Endothelial cell of umbilical vein (primary cell): Measurements from ENCODE around the gene MACF1. TPM values are rescaled to one million over a fixed set of nuclear protein-coding genes. Genes with fewer than 3 reads are reported as not detected.

Experiments used
- BruUV-seq: library from RNA; stranded (reverse); fragments of 400-500 nt; replicated peaks from 2 replicates; lab custom pipeline; 2021; lab: Mats Ljungman, UMichigan
- CTCF ChIA-PET: fragments of 300-600, 350-600 bp; sonication (Branson Sonifier 250); formaldehyde crosslinking; loops from one replicate; lab custom pipeline; 2021; ENCODE audit warnings: antibody characterized with exemption, inconsistent platforms; lab: Charles Lee
- POLR2A ChIA-PET: fragments of 300-600, 350-600 bp; sonication (Branson Sonifier 250); formaldehyde crosslinking; loops from one replicate; lab custom pipeline; 2021; ENCODE audit warnings: antibody characterized with exemption, inconsistent platforms; lab: Charles Lee
- DNase-seq: peaks from one replicate; pipeline ENCODE4 v3.0.0-alpha.2; 2011; ENCODE audit warnings: low read depth, low spot score
- FAIRE-seq: peaks from 2 replicates; lab custom pipeline; 2011; peaks lifted over from hg19 to GRCh38; lab: Jason Lieb, UNC
- H2AFZ ChIP-seq: 2 replicates; pipeline ENCODE4 v1.6.0; 2012; ENCODE audit warnings: low read depth, low read length, control low read depth, inconsistent platforms
- H3K27ac ChIP-seq: 2 replicates; pipeline ENCODE4 v1.5.1; 2011; ENCODE audit warnings: low read depth, mild to moderate bottlenecking, control low read depth, low read length, moderate library complexity; ENCODE audit not compliant: insufficient read depth
- H3K27me3 ChIP-seq, 2 experiments: 2 replicates each; pipeline versions ENCODE4 v1.6.0 to v1.6.1; 2011; ENCODE audit warnings: low read length in 2 of 2, mixed read lengths in 1 of 2; ENCODE audit not compliant: control insufficient read depth in 2 of 2, insufficient read depth in 2 of 2
- H3K36me3 ChIP-seq, 2 experiments: 2 replicates in 1 of 2; 3 replicates in 1 of 2; pipeline ENCODE4 v1.5.1; 2011; ENCODE audit warnings: low read length in 2 of 2, mild to moderate bottlenecking in 1 of 2, moderate library complexity in 1 of 2; ENCODE audit not compliant: control insufficient read depth in 2 of 2, insufficient read depth in 2 of 2; ENCODE audit errors: extremely low read depth in 1 of 2
- H3K4me1 ChIP-seq: 3 replicates; pipeline ENCODE4 v1.5.1; 2011; ENCODE audit warnings: mild to moderate bottlenecking, low read length; ENCODE audit not compliant: control insufficient read depth, insufficient read depth; ENCODE audit errors: extremely low read depth
- H3K4me2 ChIP-seq: 2 replicates; pipeline ENCODE4 v1.6.1; 2011; ENCODE audit warnings: low read length, control low read depth, mixed read lengths; ENCODE audit not compliant: insufficient read depth
- H3K4me3 ChIP-seq, 3 experiments: fragments of 200-600 bp in 1 of 3; sonication (generic), shearing (Covaris generic) in 1 of 3; replicated peaks in 1 of 3; 2 replicates each; pipeline ENCODE4 v1.5.1; 2011 to 2016; ENCODE audit warnings: control low read depth in 3 of 3, low read length in 3 of 3, mild to moderate bottlenecking in 2 of 3, inconsistent platforms in 1 of 3, low read depth in 1 of 3, moderate library complexity in 1 of 3; ENCODE audit not compliant: insufficient read depth in 1 of 3
- H3K79me2 ChIP-seq: 2 replicates; pipeline ENCODE4 v1.6.0; 2012; ENCODE audit warnings: low read length, inconsistent platforms; ENCODE audit not compliant: control insufficient read depth, insufficient read depth
- H3K9ac ChIP-seq: replicated peaks from 2 replicates; pipeline ENCODE3; 2011; ENCODE audit warnings: low read length, control low read depth; ENCODE audit not compliant: insufficient read depth; ENCODE audit errors: extremely low read depth
- H3K9me1 ChIP-seq: replicated peaks from 3 replicates; pipeline ENCODE4 v1.6.0; 2011; ENCODE audit warnings: mild to moderate bottlenecking, low read length; ENCODE audit not compliant: control insufficient read depth, insufficient read depth; ENCODE audit errors: extremely low read depth
- H3K9me3 ChIP-seq: replicated peaks from 2 replicates; pipeline ENCODE4 v1.5.1; 2012; ENCODE audit warnings: low read length, inconsistent platforms; ENCODE audit not compliant: control insufficient read depth, insufficient read depth
- H4K20me1 ChIP-seq: replicated peaks from 2 replicates; pipeline ENCODE3; 2011; ENCODE audit warnings: mild to moderate bottlenecking, low read length; ENCODE audit not compliant: control insufficient read depth, insufficient read depth; ENCODE audit errors: extremely low read depth
- CTCF ChIP-seq, 2 donors: IDR thresholded peaks; 1 replicate in 1 of 2; 2 replicates in 1 of 2; pipeline ENCODE4 v1.5.1; 2011; ENCODE audit warnings: low read length in 2 of 2, mild to moderate bottlenecking in 2 of 2, moderate library complexity in 2 of 2, control low read depth in 1 of 2, inconsistent platforms in 1 of 2, low read depth in 1 of 2; ENCODE audit not compliant: insufficient read depth in 1 of 2; ENCODE audit errors: extremely low read depth in 1 of 2
- EZH2 ChIP-seq: IDR thresholded peaks from 2 replicates; pipeline ENCODE4 v1.6.1; 2012; ENCODE audit warnings: borderline replicate concordance, low read depth, mild to moderate bottlenecking, moderate library complexity, low read length, inconsistent platforms; ENCODE audit not compliant: severe bottlenecking
- FOS ChIP-seq: IDR thresholded peaks from 2 replicates; pipeline ENCODE4 v1.6.1; 2011; ENCODE audit warnings: mild to moderate bottlenecking, low read length, moderate library complexity, borderline replicate concordance; ENCODE audit not compliant: insufficient read depth
- GATA2 ChIP-seq: IDR thresholded peaks from 2 replicates; pipeline ENCODE4 v1.7.0; 2011; ENCODE audit warnings: low read depth, mild to moderate bottlenecking, moderate library complexity, mixed read lengths, low read length; ENCODE audit not compliant: insufficient read length, insufficient read depth
- JUN ChIP-seq: IDR thresholded peaks from 2 replicates; pipeline ENCODE4 v1.6.1; 2011; ENCODE audit warnings: borderline replicate concordance, low read depth; ENCODE audit not compliant: insufficient read length, insufficient read depth
- MAX ChIP-seq: IDR thresholded peaks from 2 replicates; pipeline ENCODE4 v1.6.1; 2011; ENCODE audit not compliant: insufficient read depth, insufficient read length
- MYC ChIP-seq: IDR thresholded peaks from one replicate; pipeline ENCODE4 v1.6.1; 2011; ENCODE audit warnings: mild to moderate bottlenecking, low read depth, low read length
- POLR2A ChIP-seq: IDR thresholded peaks from 2 replicates; pipeline ENCODE4 v1.6.1; 2012; ENCODE audit warnings: low read depth, mild to moderate bottlenecking, control low read depth, low read length
- POLR2AphosphoS5 ChIP-seq: IDR thresholded peaks from 2 replicates; pipeline ENCODE4 v1.6.1; 2012; ENCODE audit warnings: low read depth, mild to moderate bottlenecking, control low read depth, low read length, moderate library complexity; ENCODE audit not compliant: insufficient read depth
- dilution Hi-C: fragments of 300-500 bp; cut with MboI; formaldehyde crosslinking; loops from one replicate; pipeline ENCODE4 v1.15.0; 2019; ENCODE audit warnings: low sequenced_read_pairs; ENCODE audit not compliant: extremely low pct_ligation_motif_present
- intact Hi-C: fragments of 100-400 bp; cut with micrococcal nuclease; formaldehyde crosslinking; loops from one replicate; pipeline ENCODE4 v1.10.0; 2022
- polyA plus RNA-seq, 4 experiments: library from polyadenylated mRNA; depleted of rRNA in 3 of 4; stranded (reverse) in 3 of 4; unstranded in 1 of 4; fragments of >200 nt; gene quantifications; 2 replicates each; pipeline versions ENCODE4 v1.2.1 to v1.2.3, GENCODE V29; 2011 to 2012; ENCODE audit warnings: missing spikeins in 1 of 4
- total RNA-seq: library from RNA; stranded (reverse); gene quantifications from 2 replicates; pipeline ENCODE4 v1.2.3, GENCODE V29; 2021

Gene MACF1
- total and polyA plus RNA-seq, 2 donors (not counting 3 experiments of a cell fraction or from before 2014, with no cell fraction given) = 122 to 587 TPM

GRCh38 chr1:39394059-39394458, 189.6 kb downstream of the MACF1 start:
- intact Hi-C loops (no loop called here), dilution Hi-C loops (no loop called here)
- Histone ChIP-seq H3K36me3 (peaks cover 2 to 4% of the 10 kb centered on the region in 2 experiments), H3K4me3 (no peak overlapping the region), H4K20me1 (no peaks in the 10 kb centered on the region), H3K4me2 (peak overlapping the region; percentile 32), H3K9ac (peak overlapping the region; percentile 2), H3K4me1 (peaks cover 83% of the 10 kb centered on the region), H3K27ac (peak overlapping the region; percentile 99), H2AFZ (no peak overlapping the region), H3K9me1 (no peaks in the 10 kb centered on the region), H3K79me2 (peaks cover 63% of the 10 kb centered on the region), H3K9me3 (no peaks in the 10 kb centered on the region), H3K27me3 (no peaks in the 10 kb centered on the region)
- FAIRE-seq (no peak), DNase-seq (no peak)
- TF ChIP-seq CTCF (IDR thresholded peaks at IDR 0.05; ENCODE audit: extremely low read depth in 1 of 2, insufficient read depth in 1 of 2, low read depth in 1 of 2, low read length in 2 of 2) = no peak
- no peak for TF ChIP-seq POLR2A
- TF ChIP-seq JUN = no peak
- no peak for TF ChIP-seq MYC
- TF ChIP-seq MAX = no peak
- BruUV-seq = no TSS peak
- POLR2A ChIA-PET = no interaction called here
- CTCF ChIA-PET = interaction anchor here (2.6 kb wide), 1 partner anchor 16 kb away, joined by 25 read pairs; no protein-coding TSS in a partner anchor

GRCh38 chr1:39394598-39394997, 190.1 kb downstream of the MACF1 start:
- Histone ChIP-seq H3K9ac (peak overlapping the region; percentile 44), H3K9me3 (no peaks in the 10 kb centered on the region), H3K27me3 (no peaks in the 10 kb centered on the region), H3K9me1 (no peaks in the 10 kb centered on the region), H3K4me3 (no peak overlapping the region), H3K27ac (peak overlapping the region; percentile 54), H3K4me2 (peak overlapping the region; percentile 68), H2AFZ (no peak overlapping the region), H3K79me2 (peaks cover 60% of the 10 kb centered on the region), H3K4me1 (peaks cover 88% of the 10 kb centered on the region), H3K36me3 (peaks cover 2 to 4% of the 10 kb centered on the region in 2 experiments), H4K20me1 (no peaks in the 10 kb centered on the region)
- POLR2A ChIA-PET = interaction anchor here (0.6 to 1.2 kb wide), 2 partner anchors 16 to 20 kb away, joined by 4 to 9 read pairs; no protein-coding TSS in a partner anchor
- FAIRE-seq = no peak
- intact Hi-C loops (no loop called here), dilution Hi-C loops (no loop called here)
- DNase-seq = no peak
- CTCF ChIA-PET = interaction anchor here (0.9 to 2.6 kb wide), 5 partner anchors 11 to 31 kb away, joined by 3 to 25 read pairs (median 4); no protein-coding TSS in a partner anchor
- TF ChIP-seq MYC (no peak), GATA2 (peak; percentile 30), FOS (no peak), MAX (no peak), EZH2 (no peak), POLR2A (no peak), JUN (no peak), CTCF (IDR thresholded peaks at IDR 0.05; ENCODE audit: extremely low read depth in 1 of 2, insufficient read depth in 1 of 2, low read depth in 1 of 2, low read length in 2 of 2) (no peak), POLR2AphosphoS5 (peak; percentile 43)
- BruUV-seq = no TSS peak
